ENCODE results near the gene COL13A1. TPM values are rescaled to one million over a fixed set of nuclear protein-coding genes. Genes with fewer than 3 reads are reported as not detected.

Gene COL13A1
- total RNA-seq, 4 donors from 2014 or later: 1.2 to 4.2 (median 2.6) TPM

GRCh38 chr10:69868821-69869220 is 67.1 kb downstream of the COL13A1 start:
- 67% methylated on average over 2 of the region's 2 CpGs for WGBS
- TF ChIP-seq, protein P1, sequence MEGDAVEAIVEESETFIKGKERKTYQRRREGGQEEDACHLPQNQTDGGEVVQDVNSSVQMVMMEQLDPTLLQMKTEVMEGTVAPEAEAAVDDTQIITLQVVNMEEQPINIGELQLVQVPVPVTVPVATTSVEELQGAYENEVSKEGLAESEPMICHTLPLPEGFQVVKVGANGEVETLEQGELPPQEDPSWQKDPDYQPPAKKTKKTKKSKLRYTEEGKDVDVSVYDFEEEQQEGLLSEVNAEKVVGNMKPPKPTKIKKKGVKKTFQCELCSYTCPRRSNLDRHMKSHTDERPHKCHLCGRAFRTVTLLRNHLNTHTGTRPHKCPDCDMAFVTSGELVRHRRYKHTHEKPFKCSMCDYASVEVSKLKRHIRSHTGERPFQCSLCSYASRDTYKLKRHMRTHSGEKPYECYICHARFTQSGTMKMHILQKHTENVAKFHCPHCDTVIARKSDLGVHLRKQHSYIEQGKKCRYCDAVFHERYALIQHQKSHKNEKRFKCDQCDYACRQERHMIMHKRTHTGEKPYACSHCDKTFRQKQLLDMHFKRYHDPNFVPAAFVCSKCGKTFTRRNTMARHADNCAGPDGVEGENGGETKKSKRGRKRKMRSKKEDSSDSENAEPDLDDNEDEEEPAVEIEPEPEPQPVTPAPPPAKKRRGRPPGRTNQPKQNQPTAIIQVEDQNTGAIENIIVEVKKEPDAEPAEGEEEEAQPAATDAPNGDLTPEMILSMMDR (IDR thresholded peaks at IDR 0.05): no peak
- TF ChIP-seq POLR2AphosphoS5 (IDR thresholded peaks at IDR 0.05) (no peak), POLR2A (IDR thresholded peaks at IDR 0.05; ENCODE audit: low read depth) (no peak), EP300 (IDR thresholded peaks at IDR 0.05) (no peak)

GRCh38 chr10:69869291-69869961 is 67.7 kb downstream of the COL13A1 start:
- H3K4me3 ChIP-seq: no peak overlapping the region
- no peak for DNase-seq (ENCODE audit: extremely low spot score)
- TF ChIP-seq, protein P1 (IDR thresholded peaks at IDR 0.05): no peak
- TF ChIP-seq EP300 (IDR thresholded peaks at IDR 0.05) (no peak), POLR2AphosphoS5 (IDR thresholded peaks at IDR 0.05) (no peak), POLR2A (IDR thresholded peaks at IDR 0.05; ENCODE audit: low read depth) (no peak)
- WGBS: 67% methylated on average over 3 of the region's 3 CpGs
- H3K27ac ChIP-seq (replicated peaks in 1 of 4): no peak overlapping the region
- H3K9me3 ChIP-seq: no peaks in the 10 kb centered on the region
- H3K36me3 ChIP-seq: no peaks in the 10 kb centered on the region
- intact Hi-C loops (cut with DNase I): no loop called here
- no peaks in the 10 kb centered on the region for H3K27me3 ChIP-seq
- H3K4me1 ChIP-seq: peaks cover 6 to 31% (median 21%) of the 10 kb centered on the region in 4 donors

More at GRCh38 chr10:69868821-69869220, 67.1 kb downstream of the COL13A1 start:
- Histone ChIP-seq H3K27me3 (no peaks in the 10 kb centered on the region), H3K4me1 (peaks cover 6 to 31% (median 21%) of the 10 kb centered on the region in 4 donors), H3K36me3 (no peaks in the 10 kb centered on the region), H3K4me3 (no peak overlapping the region), H3K9me3 (no peaks in the 10 kb centered on the region), H3K27ac (replicated peaks in 1 of 4) (no peak overlapping the region)
- intact Hi-C loops (cut with DNase I): no loop called here
- no peak for DNase-seq (ENCODE audit: extremely low spot score)

GRCh38 chr10:69870591-69870990 is 68.9 kb downstream of the COL13A1 start:
- no peak for TF ChIP-seq EP300 (IDR thresholded peaks at IDR 0.05)
- TF ChIP-seq POLR2AphosphoS5 (IDR thresholded peaks at IDR 0.05): no peak
- no peak for TF ChIP-seq POLR2A (IDR thresholded peaks at IDR 0.05; ENCODE audit: low read depth)
- TF ChIP-seq, protein P1 (IDR thresholded peaks at IDR 0.05): no peak
- 78% methylated on average over 7 of the region's 7 CpGs for WGBS
- H3K27ac ChIP-seq (replicated peaks in 1 of 4): no peak overlapping the region
- peaks cover 6 to 29% (median 21%) of the 10 kb centered on the region in 4 donors for H3K4me1 ChIP-seq
- no peaks in the 10 kb centered on the region for H3K27me3 ChIP-seq
- H3K4me3 ChIP-seq: no peak overlapping the region
- no peaks in the 10 kb centered on the region for H3K36me3 ChIP-seq
- DNase-seq (ENCODE audit: extremely low spot score): no peak
- no peaks in the 10 kb centered on the region for H3K9me3 ChIP-seq
- intact Hi-C loops (cut with DNase I): no loop called here

DNA sequence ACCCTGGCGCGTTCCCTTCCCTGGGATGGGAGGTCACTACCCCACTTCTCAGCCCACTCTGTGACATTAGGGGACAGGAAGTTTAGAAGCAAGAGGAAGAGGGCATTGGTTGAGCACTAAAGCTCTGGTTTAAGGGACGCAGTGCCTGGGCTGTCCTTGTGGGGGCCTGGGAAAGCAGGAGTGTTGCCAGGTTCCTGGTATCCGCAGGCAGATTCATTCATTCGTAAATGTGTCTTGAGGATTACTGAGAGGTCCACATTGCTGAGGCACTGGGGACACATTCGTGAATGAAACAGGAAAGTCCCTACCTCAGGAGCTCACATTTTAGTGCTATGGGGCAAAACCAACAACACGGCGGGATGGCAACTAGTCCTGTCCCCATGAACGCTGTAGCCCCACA is 69.4 kb downstream of the COL13A1 start:
- no peak overlapping the region for H3K27ac ChIP-seq (replicated peaks in 1 of 4)

More for the DNA sequence above, 69.4 kb downstream of the COL13A1 start:
- H3K9me3 ChIP-seq: no peaks in the 10 kb centered on the region
- intact Hi-C loops (cut with DNase I): no loop called here
- TF ChIP-seq, protein P1 (IDR thresholded peaks at IDR 0.05): no peak
- no peak for TF ChIP-seq POLR2AphosphoS5 (IDR thresholded peaks at IDR 0.05)
- TF ChIP-seq POLR2A (IDR thresholded peaks at IDR 0.05; ENCODE audit: low read depth): no peak
- no peak for TF ChIP-seq EP300 (IDR thresholded peaks at IDR 0.05)
- H3K27me3 ChIP-seq: no peaks in the 10 kb centered on the region
- peaks cover 6 to 24% (median 17%) of the 10 kb centered on the region in 4 donors for H3K4me1 ChIP-seq
- H3K36me3 ChIP-seq: no peaks in the 10 kb centered on the region
- H3K4me3 ChIP-seq: no peak overlapping the region
- no peak for DNase-seq (ENCODE audit: extremely low spot score)
- 93% methylated on average over 9 of the region's 9 CpGs for WGBS
